HepG2 (cell line): ENCODE results near the gene PLSCR5. TPM values are rescaled to one million over a fixed set of nuclear protein-coding genes. Genes with fewer than 3 reads are reported as not detected.

Source experiments
- BCL6 ChIP-seq: IDR thresholded peaks from 2 replicates; pipeline ENCODE4 v1.6.1; 2016; ENCODE audit warnings: missing genetic modification reagents, missing compliant biosample characterization
- CBX2 ChIP-seq, 2 experiments: fragments of 200-600 bp in 1 of 2; sonication (generic); formaldehyde crosslinking in 1 of 2; IDR thresholded peaks; 2 replicates each; pipeline versions ENCODE4 v1.7.0 to v1.8.1; 2018 to 2022; ENCODE audit warnings: low read depth in 2 of 2, low read length in 1 of 2, mild to moderate bottlenecking in 1 of 2, missing genetic modification reagents in 1 of 2
- CENPX ChIP-seq: sonication (generic); formaldehyde crosslinking; IDR thresholded peaks from 2 replicates; pipeline ENCODE4 v1.9.0; 2021; ENCODE audit warnings: mild to moderate bottlenecking, missing genetic modification reagents, moderate library complexity
- CHCHD3 ChIP-seq: sonication (generic); formaldehyde crosslinking; IDR thresholded peaks from 2 replicates; pipeline ENCODE4 v1.8.0; 2022; ENCODE audit warnings: mild to moderate bottlenecking, missing genetic modification reagents, moderate library complexity
- EHMT2 ChIP-seq: fragments of 200-600 bp; sonication (generic); IDR thresholded peaks from 2 replicates; pipeline ENCODE4 v1.7.0; 2017; ENCODE audit warnings: antibody characterized with exemption, low read depth, low read length, borderline replicate concordance
- HIVEP1 ChIP-seq: sonication (generic); formaldehyde crosslinking; IDR thresholded peaks from 2 replicates; pipeline ENCODE4 v1.4.0; 2020; ENCODE audit warnings: mild to moderate bottlenecking, missing genetic modification reagents
- HNRNPH1 ChIP-seq: fragments of 200-400 bp; formaldehyde crosslinking; optimal IDR thresholded peaks from 2 replicates; pipeline ENCODE3; 2017; ENCODE audit warnings: mild to moderate bottlenecking, low read depth, low read length
- KAT7 ChIP-seq: IDR thresholded peaks from 2 replicates; pipeline ENCODE4 v1.6.1; 2018; ENCODE audit warnings: borderline replicate concordance, missing compliant biosample characterization
- KDM4B ChIP-seq: sonication (generic); formaldehyde crosslinking; IDR thresholded peaks from 2 replicates; pipeline ENCODE4 v1.4.0; 2020; ENCODE audit warnings: missing genetic modification reagents
- MTA1 ChIP-seq: sonication (generic); formaldehyde crosslinking; IDR thresholded peaks from 2 replicates; pipeline ENCODE4 v1.4.0; 2020; ENCODE audit warnings: missing genetic modification reagents, mild to moderate bottlenecking, borderline replicate concordance
- MXD4 ChIP-seq: IDR thresholded peaks from 2 replicates; pipeline ENCODE4 v1.6.1; 2016; ENCODE audit warnings: mild to moderate bottlenecking, missing biosample characterization, missing genetic modification reagents
- NR3C1 ChIP-seq: sonication (generic); formaldehyde crosslinking; IDR thresholded peaks from 2 replicates; pipeline ENCODE4 v1.4.0; 2020; ENCODE audit warnings: missing genetic modification reagents
- POGZ ChIP-seq: sonication (generic); formaldehyde crosslinking; IDR thresholded peaks from 2 replicates; pipeline ENCODE4 v1.4.0; 2020; ENCODE audit warnings: mild to moderate bottlenecking, missing genetic modification reagents
- REXO4 ChIP-seq: sonication (generic); formaldehyde crosslinking; IDR thresholded peaks from 2 replicates; pipeline ENCODE4 v1.8.0; 2022; ENCODE audit warnings: missing genetic modification reagents, mild to moderate bottlenecking, borderline replicate concordance
- SNAI1 ChIP-seq: sonication (generic); formaldehyde crosslinking; IDR thresholded peaks from 2 replicates; pipeline ENCODE4 v1.5.0; 2020; ENCODE audit warnings: mild to moderate bottlenecking, missing genetic modification reagents, borderline replicate concordance
- TAF15 ChIP-seq: fragments of 200-400 bp; formaldehyde crosslinking; IDR thresholded peaks from one replicate; pipeline ENCODE4 v1.6.1; 2018; ENCODE audit warnings: mild to moderate bottlenecking, low read depth, low read length; ENCODE audit not compliant: poor library complexity, severe bottlenecking
- THAP11 ChIP-seq: IDR thresholded peaks from 2 replicates; pipeline ENCODE4 v1.6.1; 2016; ENCODE audit warnings: missing biosample characterization, missing genetic modification reagents
- ZFP90 ChIP-seq: sonication (generic); formaldehyde crosslinking; IDR thresholded peaks from 2 replicates; pipeline ENCODE4 v1.8.0; 2022; ENCODE audit warnings: missing genetic modification reagents, mild to moderate bottlenecking, inconsistent platforms, borderline replicate concordance
- ZNF205 ChIP-seq: IDR thresholded peaks from 2 replicates; pipeline ENCODE4 v1.6.1; 2018; ENCODE audit warnings: missing biosample characterization, missing genetic modification reagents
- ZNF431 ChIP-seq: sonication (generic); formaldehyde crosslinking; IDR thresholded peaks from 2 replicates; pipeline ENCODE4 v1.9.0; 2022; ENCODE audit warnings: missing genetic modification reagents, low read depth, mild to moderate bottlenecking, borderline replicate concordance
- ZNF747 ChIP-seq: sonication (generic); formaldehyde crosslinking; IDR thresholded peaks from 2 replicates; pipeline ENCODE4 v1.8.1; 2023; ENCODE audit warnings: missing genetic modification reagents, mild to moderate bottlenecking, borderline replicate concordance
- polyA plus RNA-seq, 8 experiments: library from polyadenylated mRNA; depleted of rRNA in 3 of 8; stranded (reverse) in 7 of 8; unstranded in 1 of 8; fragments of >200 nt; fragmentation: Illumina TruSeq in 4 of 8; extraction: Trizol in 4 of 8; gene quantifications; 2 replicates each; pipeline versions ENCODE4 v1.2.1 to v1.2.3, GENCODE V29; 2011 to 2016; ENCODE audit warnings: low read depth in 4 of 8, missing spikeins in 1 of 8, mixed read lengths in 1 of 8; ENCODE audit not compliant: insufficient read depth in 1 of 8
- total RNA-seq, 5 experiments: library from RNA; depleted of rRNA; stranded (reverse); fragments of >200 nt; fragmentation: Illumina TruSeq; extraction: Trizol; gene quantifications; 2 replicates each; pipeline ENCODE4 v1.2.3, GENCODE V29; 2016; ENCODE audit warnings: low read depth in 1 of 5
- TF ChIP-seq, protein P1 (sequence below): sonication (generic); formaldehyde crosslinking; IDR thresholded peaks from 2 replicates; pipeline ENCODE4 v1.5.1; 2020; ENCODE audit warnings: missing genetic modification reagents, mild to moderate bottlenecking, borderline replicate concordance
- TF ChIP-seq, protein P2 (sequence below): sonication (generic); formaldehyde crosslinking; IDR thresholded peaks from 2 replicates; pipeline ENCODE4 v1.4.0; 2020; ENCODE audit warnings: missing genetic modification reagents
- TF ChIP-seq, protein P3 (sequence below): sonication (generic); formaldehyde crosslinking; IDR thresholded peaks from 2 replicates; pipeline ENCODE4 v1.4.0; 2020; ENCODE audit warnings: mild to moderate bottlenecking, low read depth, missing genetic modification reagents

Gene PLSCR5
- total and polyA plus RNA-seq, 2 of the 13 experiments (the other 11 are each of a cell fraction or from before 2014, with no cell fraction given): 0.50 TPM; not detected in 1

DNA sequence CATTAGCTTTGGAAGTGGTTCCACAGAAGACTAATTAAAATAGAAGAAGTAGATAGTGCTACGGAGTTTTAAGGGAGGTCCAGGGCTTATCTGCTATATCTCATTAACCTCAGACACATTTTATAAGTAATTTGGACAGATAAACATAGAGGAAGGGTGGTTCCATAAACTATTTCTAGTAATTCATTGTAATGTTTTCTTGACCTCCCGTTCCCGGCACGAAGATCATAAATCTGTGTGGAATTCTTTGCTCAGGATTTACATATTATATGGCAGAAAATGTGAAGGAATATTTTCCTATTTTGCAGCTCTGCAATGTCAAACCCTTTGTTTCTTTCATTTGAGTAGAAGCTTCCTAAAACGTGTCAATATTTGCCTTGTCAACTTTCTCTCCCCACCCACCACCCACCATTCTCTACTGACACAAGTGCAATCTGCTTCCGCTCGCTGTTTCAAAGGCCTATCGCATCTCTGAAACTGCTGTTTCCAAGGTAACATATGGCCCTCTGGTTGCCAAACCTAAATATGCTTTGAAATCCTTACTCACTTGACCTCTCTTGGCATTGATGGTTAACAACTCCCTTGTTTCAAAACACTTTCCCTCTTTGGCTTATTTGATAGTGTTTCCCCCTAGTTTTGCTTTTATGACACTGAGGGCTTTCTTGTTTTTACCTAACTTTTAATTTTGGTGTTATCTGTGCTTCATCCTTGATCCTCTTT lies 21.4 kb upstream of the PLSCR5 start (continued):
- TF ChIP-seq ZFP90 (CRISPR knock-in tag): no peak
- 0 out of 2 replicates have a peak, but pooled peaks have one; percentile 15 for TF ChIP-seq ZNF205 (CRISPR knock-in tag)
- peak; percentile 68; the same call in 1 of the 2 replicates for TF ChIP-seq KDM4B (CRISPR knock-in tag)
- TF ChIP-seq ZNF747 (CRISPR knock-in tag): 0 out of 2 replicates have a peak, but pooled peaks have one; percentile 31
- TF ChIP-seq BCL6: peak; percentile 85
- TF ChIP-seq TAF15: no peak
- no peak for TF ChIP-seq REXO4 (CRISPR knock-in tag)
- peak; percentile 96 for TF ChIP-seq POGZ (CRISPR knock-in tag)
- TF ChIP-seq, protein P1, sequence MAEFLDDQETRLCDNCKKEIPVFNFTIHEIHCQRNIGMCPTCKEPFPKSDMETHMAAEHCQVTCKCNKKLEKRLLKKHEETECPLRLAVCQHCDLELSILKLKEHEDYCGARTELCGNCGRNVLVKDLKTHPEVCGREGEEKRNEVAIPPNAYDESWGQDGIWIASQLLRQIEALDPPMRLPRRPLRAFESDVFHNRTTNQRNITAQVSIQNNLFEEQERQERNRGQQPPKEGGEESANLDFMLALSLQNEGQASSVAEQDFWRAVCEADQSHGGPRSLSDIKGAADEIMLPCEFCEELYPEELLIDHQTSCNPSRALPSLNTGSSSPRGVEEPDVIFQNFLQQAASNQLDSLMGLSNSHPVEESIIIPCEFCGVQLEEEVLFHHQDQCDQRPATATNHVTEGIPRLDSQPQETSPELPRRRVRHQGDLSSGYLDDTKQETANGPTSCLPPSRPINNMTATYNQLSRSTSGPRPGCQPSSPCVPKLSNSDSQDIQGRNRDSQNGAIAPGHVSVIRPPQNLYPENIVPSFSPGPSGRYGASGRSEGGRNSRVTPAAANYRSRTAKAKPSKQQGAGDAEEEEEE (CRISPR knock-in tag): no peak; the same call in 1 of the 2 replicates
- TF ChIP-seq MTA1: no peak
- no peak for TF ChIP-seq SNAI1 (CRISPR knock-in tag)
- TF ChIP-seq EHMT2: peak; percentile 95; the same call in 1 of the 2 replicates
- TF ChIP-seq NR3C1 (CRISPR knock-in tag): no peak
- no peak for TF ChIP-seq HNRNPH1
- TF ChIP-seq CHCHD3 (CRISPR knock-in tag): no peak
- TF ChIP-seq MXD4: peak; percentile 69; the same call in 1 of the 2 replicates
- TF ChIP-seq, protein P2, sequence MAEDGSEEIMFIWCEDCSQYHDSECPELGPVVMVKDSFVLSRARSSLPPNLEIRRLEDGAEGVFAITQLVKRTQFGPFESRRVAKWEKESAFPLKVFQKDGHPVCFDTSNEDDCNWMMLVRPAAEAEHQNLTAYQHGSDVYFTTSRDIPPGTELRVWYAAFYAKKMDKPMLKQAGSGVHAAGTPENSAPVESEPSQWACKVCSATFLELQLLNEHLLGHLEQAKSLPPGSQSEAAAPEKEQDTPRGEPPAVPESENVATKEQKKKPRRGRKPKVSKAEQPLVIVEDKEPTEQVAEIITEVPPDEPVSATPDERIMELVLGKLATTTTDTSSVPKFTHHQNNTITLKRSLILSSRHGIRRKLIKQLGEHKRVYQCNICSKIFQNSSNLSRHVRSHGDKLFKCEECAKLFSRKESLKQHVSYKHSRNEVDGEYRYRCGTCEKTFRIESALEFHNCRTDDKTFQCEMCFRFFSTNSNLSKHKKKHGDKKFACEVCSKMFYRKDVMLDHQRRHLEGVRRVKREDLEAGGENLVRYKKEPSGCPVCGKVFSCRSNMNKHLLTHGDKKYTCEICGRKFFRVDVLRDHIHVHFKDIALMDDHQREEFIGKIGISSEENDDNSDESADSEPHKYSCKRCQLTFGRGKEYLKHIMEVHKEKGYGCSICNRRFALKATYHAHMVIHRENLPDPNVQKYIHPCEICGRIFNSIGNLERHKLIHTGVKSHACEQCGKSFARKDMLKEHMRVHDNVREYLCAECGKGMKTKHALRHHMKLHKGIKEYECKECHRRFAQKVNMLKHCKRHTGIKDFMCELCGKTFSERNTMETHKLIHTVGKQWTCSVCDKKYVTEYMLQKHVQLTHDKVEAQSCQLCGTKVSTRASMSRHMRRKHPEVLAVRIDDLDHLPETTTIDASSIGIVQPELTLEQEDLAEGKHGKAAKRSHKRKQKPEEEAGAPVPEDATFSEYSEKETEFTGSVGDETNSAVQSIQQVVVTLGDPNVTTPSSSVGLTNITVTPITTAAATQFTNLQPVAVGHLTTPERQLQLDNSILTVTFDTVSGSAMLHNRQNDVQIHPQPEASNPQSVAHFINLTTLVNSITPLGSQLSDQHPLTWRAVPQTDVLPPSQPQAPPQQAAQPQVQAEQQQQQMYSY: no peak
- TF ChIP-seq THAP11 (CRISPR knock-in tag): peak; percentile 76
- TF ChIP-seq, protein P3, sequence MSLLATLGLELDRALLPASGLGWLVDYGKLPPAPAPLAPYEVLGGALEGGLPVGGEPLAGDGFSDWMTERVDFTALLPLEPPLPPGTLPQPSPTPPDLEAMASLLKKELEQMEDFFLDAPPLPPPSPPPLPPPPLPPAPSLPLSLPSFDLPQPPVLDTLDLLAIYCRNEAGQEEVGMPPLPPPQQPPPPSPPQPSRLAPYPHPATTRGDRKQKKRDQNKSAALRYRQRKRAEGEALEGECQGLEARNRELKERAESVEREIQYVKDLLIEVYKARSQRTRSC (CRISPR knock-in tag): no peak
- TF ChIP-seq HIVEP1 (CRISPR knock-in tag): no peak
- no peak for TF ChIP-seq CENPX (CRISPR knock-in tag)
- TF ChIP-seq ZNF431: peak; percentile 27; the same call in 1 of the 2 replicates
- TF ChIP-seq CBX2 (IDR thresholded peaks at IDR 0.05; ENCODE audit: low read depth, low read length): no peak
- TF ChIP-seq CBX2 (CRISPR knock-in tag; IDR thresholded peaks at IDR 0.05; ENCODE audit: low read depth): no peak
- TF ChIP-seq KAT7: no peak
